GM19351 (cell line): ENCODE measurements around the gene FBXW10.
"Not testable (repeated sequence)": the region's sequence is repeated elsewhere in the genome, so short reads cannot be mapped to it uniquely, and the experiment has no call there.

ENCODE experiments used
- ATAC-seq: cut with Tn5 transposase; IDR thresholded peaks from one replicate; pipeline ENCODE4 v1.9.1; 2021; ENCODE audit warnings: mild to moderate bottlenecking, moderate library complexity; ENCODE audit not compliant: unreplicated experiment

FBXW10 gene, protein sequence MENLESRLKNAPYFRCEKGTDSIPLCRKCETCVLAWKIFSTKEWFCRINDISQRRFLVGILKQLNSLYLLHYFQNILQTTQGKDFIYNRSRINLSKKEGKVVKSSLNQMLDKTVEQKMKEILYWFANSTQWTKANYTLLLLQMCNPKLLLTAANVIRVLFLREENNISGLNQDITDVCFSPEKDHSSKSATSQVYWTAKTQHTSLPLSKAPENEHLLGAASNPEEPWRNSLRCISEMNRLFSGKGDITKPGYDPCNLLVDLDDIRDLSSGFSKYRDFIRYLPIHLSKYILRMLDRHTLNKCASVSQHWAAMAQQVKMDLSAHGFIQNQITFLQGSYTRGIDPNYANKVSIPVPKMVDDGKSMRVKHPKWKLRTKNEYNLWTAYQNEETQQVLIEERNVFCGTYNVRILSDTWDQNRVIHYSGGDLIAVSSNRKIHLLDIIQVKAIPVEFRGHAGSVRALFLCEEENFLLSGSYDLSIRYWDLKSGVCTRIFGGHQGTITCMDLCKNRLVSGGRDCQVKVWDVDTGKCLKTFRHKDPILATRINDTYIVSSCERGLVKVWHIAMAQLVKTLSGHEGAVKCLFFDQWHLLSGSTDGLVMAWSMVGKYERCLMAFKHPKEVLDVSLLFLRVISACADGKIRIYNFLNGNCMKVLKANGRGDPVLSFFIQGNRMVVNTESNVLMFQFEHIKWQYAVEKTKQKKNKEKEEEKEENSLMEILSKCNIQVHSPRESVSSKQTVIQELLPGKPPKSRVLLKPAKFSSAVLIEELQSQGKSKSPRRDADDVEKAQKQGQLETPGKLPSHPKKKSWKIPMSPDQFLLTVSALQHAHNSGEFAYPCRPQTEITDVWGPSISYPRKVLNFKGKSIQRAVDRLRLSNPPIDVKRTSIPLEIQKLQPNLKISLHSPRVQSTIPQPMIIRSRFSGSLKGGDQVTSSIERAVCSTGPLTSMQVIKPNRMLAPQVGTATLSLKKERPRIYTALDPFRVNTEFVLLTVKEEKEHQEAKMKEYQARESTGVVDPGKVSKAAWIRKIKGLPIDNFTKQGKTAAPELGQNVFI

GRCh38 chr17:18743699-18744421 is at the start of gene FBXW10:
FBXW10 (plus strand) TSS chr17:18744054; CDS start chr17:18744245, 191 bp downstream.
- not testable (repeated sequence) for ATAC-seq

- not testable (repeated sequence) for ATAC-seq
Observed at GRCh38 chr17:18695143-18695542, 48.7 kb upstream of the FBXW10 start.

GRCh38 chr17:18698473-18699103 is 45.3 kb upstream of the FBXW10 start:
- not testable (repeated sequence) for ATAC-seq

DNA sequence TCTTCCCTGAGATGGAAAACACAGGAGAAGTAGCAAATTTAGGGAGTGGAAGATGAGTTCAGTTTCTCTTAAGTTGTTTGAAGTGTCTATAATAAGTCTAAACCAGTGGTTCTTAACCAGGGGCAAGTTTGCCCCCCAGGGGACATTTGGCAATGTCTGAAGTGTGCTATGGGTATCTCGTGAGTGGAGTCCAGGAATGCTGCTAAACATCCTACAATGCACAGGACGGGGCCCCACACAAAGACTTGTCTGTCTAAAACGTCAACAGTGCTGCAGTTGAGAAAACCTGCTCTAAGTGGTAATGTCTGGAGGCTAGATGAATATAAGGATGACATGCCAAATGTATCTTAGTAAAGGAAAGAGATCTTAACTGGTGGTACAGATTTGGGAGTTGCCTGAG is 37.9 kb upstream of the FBXW10 start:
- ATAC-seq = not testable (repeated sequence)

DNA sequence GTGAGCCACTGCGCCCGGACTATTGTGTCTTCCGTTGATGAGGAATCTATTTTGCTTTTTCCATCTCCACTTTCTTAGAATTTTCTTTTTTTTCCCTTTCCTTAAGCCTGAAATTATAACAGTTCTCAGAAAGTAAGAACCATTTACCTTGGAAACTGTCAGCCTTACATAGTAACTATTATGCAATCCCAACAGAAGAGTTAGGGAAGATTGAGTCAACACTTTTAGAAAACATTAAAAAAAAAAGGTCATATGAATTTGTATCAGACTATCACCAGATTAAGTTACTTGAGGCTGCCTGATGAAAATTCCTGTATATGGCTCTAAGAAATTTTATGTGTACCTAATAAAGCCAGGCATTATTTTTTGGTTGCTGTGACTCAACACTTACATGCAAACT is 35.6 kb upstream of the FBXW10 start:
- not testable (repeated sequence) for ATAC-seq

DNA sequence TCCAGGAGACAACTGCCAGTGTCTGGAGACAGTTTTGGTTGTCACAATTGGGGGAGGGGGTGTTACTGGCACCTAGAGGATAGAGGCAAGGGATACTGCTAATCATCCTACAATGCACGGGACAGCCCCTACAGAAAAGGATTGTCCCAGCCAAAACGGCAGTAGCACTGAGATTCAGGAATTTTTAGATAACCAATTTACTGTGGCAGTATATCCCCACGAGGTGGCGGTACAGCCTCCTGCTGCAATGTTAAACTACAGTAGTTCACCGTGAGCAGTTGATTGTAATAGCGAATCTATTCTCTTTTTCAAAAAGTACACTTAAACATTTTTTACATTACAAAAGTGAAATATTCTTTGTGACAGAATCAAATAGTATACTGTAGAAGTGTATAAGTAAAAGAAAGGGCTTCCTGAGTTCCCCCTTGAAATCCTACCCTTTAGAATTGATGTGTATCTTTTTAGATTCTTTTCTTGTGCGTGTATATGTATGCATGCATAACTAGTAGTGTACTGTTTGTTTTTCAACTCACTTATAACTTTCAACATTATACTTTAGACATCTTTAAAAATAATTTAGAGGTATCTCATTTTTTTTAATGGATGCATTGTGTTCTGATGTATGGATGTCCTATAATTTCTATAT is 31.4 kb upstream of the FBXW10 start:
- not testable (repeated sequence) for ATAC-seq

DNA sequence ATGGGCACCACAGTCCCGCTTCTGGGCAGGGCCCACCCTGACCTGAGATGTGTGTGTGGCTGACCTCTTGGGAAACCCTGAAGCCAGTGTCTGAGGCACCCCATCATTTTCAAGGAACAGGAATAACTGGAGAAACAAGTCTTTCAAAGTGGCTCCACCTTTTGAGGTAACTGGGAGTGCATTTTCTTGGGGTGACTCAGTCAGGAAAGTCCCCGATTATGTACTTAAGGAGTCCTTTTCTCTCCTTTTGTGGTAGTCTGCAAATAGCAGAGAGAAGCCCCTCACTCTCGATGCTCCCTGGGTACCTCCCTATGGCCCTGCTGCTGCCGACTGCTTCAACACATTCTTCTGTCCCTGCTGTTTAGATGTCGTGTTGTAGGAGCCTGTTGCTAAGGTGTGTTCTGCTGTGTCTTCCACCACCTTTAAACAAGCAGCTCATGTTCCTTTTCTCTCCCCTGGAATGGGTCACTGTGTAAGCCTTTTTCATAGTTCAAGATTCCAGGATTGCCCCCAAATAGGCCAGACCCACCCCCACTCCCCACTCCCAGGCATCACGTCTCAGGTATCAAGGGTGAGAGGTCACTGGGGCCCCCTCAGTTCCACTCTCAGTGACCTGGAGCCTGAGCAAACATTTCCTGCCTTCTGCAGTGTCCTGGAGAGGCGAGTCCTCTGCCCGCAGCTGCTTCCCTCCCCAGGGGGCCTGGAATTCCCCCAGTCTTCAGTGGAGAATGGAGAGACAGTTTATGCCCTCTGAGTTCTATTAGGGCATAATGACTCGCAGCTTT is 25.0 kb upstream of the FBXW10 start:
- not testable (repeated sequence) for ATAC-seq

DNA sequence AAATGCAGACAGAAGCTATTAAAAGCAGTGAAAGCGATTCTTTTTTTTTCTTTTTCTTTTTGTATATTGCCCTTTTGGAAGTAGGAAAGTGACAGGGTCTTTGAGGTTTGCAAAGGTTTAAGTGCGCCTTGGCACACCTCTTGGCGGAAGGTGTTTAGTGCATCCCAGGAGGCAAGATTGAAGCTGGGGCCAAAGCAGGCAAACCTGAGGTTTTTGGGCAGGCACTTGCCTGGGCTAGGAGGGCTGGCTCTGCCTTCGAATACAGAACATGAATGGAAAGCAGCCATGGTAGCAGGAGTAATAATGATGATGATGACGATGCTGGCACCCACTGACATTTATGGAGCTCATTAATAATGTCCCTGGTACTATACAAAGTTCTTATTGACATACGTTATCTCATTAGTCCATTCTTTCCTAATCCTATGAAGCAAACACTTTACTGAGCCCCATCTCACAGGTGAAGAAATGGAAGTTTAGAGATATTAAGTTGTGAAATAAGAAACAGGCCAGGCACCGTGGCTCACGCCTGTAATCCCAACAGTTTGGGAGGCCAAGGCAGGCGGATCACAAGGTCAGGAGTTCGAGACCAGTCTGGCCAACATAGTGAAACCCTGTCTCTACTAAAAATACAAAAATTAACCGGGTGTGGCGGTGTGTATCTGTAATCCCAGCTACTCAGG is 24.3 kb upstream of the FBXW10 start:
- not testable (repeated sequence) for ATAC-seq

DNA sequence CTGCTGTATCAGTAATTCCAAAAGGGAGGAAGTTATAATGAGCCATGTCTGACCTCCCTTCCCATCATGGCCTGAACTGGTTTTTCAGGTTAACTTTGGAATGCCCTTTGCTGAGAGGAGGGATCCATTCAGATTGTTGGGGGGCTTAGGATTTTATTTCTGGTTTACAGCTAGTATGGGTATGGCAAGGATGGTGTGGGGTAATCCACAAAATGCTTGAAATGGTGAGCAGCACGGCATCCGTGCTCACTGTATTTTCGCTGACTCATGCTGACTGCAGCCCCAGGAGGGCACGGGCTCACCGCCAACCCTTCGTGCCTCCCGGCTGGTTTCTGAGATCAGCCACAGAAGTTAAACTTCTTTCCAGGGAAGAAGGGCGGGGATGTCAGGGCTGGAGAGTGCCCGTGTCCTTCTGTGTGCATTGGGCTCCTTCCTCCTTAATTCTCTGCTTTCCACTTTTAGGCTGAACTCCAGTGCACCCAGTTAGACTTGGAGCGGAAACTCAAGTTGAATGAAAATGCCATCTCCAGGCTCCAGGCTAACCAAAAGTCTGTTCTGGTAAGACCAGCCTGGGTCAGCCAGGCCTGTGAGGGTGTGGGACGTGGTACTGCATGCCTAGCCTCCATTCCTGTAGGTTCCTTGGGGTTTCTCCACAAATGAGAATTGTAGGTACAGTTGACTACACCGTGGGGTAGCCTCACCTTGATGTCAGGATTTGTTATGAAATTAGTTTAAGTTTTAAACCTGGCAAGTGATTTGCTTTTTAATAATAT is 21.9 kb upstream of the FBXW10 start:
- ATAC-seq = not testable (repeated sequence)

- ATAC-seq = not testable (repeated sequence)
Observed at GRCh38 chr17:18722612-18723011, 21.2 kb upstream of the FBXW10 start.

GRCh38 chr17:18723509-18723908 is 20.3 kb upstream of the FBXW10 start:
- ATAC-seq = not testable (repeated sequence)

GRCh38 chr17:18732438-18732837 is 11.4 kb upstream of the FBXW10 start:
- not testable (repeated sequence) for ATAC-seq

- not testable (repeated sequence) for ATAC-seq
Observed at GRCh38 chr17:18733350-18733749, 10.5 kb upstream of the FBXW10 start.

GRCh38 chr17:18739616-18740391 is 4.0 kb upstream of the FBXW10 start:
- not testable (repeated sequence) for ATAC-seq

DNA sequence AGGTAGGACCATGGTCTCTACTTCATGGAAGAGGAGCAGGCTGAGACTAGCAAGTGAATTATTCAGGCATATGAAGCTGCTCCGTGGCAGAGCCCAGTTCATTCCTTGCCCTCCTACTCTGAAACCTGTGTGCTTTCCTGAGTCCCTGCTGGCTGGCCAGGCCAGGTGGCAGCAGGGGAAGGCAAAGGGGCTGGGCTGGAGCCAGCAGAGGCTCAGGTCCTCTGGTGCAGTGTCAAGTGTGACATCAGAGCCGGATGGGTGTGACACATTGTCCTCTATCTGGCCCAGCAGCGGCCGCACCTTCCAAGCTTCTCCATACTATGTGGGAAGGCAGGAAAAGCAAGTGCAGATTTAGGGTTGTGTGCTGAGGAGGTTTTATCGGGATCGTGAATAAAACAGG is 2.6 kb upstream of the FBXW10 start:
- ATAC-seq = not testable (repeated sequence)

- ATAC-seq = not testable (repeated sequence)
Observed at GRCh38 chr17:18744726-18745125, 872 bp downstream of the FBXW10 start.

- not testable (repeated sequence) for ATAC-seq
Observed at GRCh38 chr17:18746551-18746950, 2.7 kb downstream of the FBXW10 start.
